GM21576 (cell line): Measurements from ENCODE around the gene HMCN2.

Source experiments
- ATAC-seq: cut with Tn5 transposase; IDR thresholded peaks from one replicate; pipeline ENCODE4 v1.9.1; 2021; ENCODE audit warnings: mild to moderate bottlenecking, moderate library complexity; ENCODE audit not compliant: unreplicated experiment

The HMCN2 gene

GRCh38 chr9:130345009-130345896 lies 79.7 kb downstream of the HMCN2 start:
- no peak for ATAC-seq

- no peak for ATAC-seq
Measured at GRCh38 chr9:130345897-130346385, 80.4 kb downstream of the HMCN2 start.

GRCh38 chr9:130346431-130346830 lies 80.9 kb downstream of the HMCN2 start:
- no peak for ATAC-seq

GRCh38 chr9:130347036-130347435 lies 81.5 kb downstream of the HMCN2 start:
- ATAC-seq, result no peak

GRCh38 chr9:130347931-130348330 lies 82.4 kb downstream of the HMCN2 start:
- no peak for ATAC-seq

GRCh38 chr9:130348341-130348740 lies 82.8 kb downstream of the HMCN2 start:
- no peak for ATAC-seq

GRCh38 chr9:130348881-130349280 lies 83.3 kb downstream of the HMCN2 start:
- no peak for ATAC-seq

GRCh38 chr9:130349398-130349797 lies 83.8 kb downstream of the HMCN2 start:
- ATAC-seq, result no peak

GRCh38 chr9:130351343-130351742 lies 85.8 kb downstream of the HMCN2 start:
- ATAC-seq, result no peak

- ATAC-seq, result no peak
Measured at GRCh38 chr9:130352081-130352480, 86.5 kb downstream of the HMCN2 start.

GRCh38 chr9:130352586-130353285 lies 87.2 kb downstream of the HMCN2 start:
- no peak for ATAC-seq

GRCh38 chr9:130354378-130354777 lies 88.8 kb downstream of the HMCN2 start:
- ATAC-seq, result no peak

GRCh38 chr9:130354806-130355205 lies 89.2 kb downstream of the HMCN2 start:
- ATAC-seq, result no peak

- no peak for ATAC-seq
Measured at GRCh38 chr9:130356033-130356432, 90.5 kb downstream of the HMCN2 start.

GRCh38 chr9:130356877-130357584 lies 91.5 kb downstream of the HMCN2 start:
- ATAC-seq, result no peak

- ATAC-seq, result no peak
Measured at GRCh38 chr9:130358928-130359327, 93.4 kb downstream of the HMCN2 start.

- ATAC-seq, result no peak
Measured at GRCh38 chr9:130359819-130360218, 94.3 kb downstream of the HMCN2 start.

- ATAC-seq, result no peak
Measured at GRCh38 chr9:130360672-130361071, 95.1 kb downstream of the HMCN2 start.

- ATAC-seq, result no peak
Measured at GRCh38 chr9:130361873-130362362, 96.4 kb downstream of the HMCN2 start.

GRCh38 chr9:130362691-130363090 lies 97.1 kb downstream of the HMCN2 start:
- no peak for ATAC-seq

GRCh38 chr9:130363755-130364404 lies 98.3 kb downstream of the HMCN2 start:
- no peak for ATAC-seq
